GM04504 (cell line): ENCODE data around the gene TLE3.
"Not testable (repeated sequence)": the region's sequence is repeated elsewhere in the genome, so short reads cannot be mapped to it uniquely, and the experiment has no call there.

Source experiments
- DNase-seq: peaks from one replicate; pipeline ENCODE4 v3.0.0-alpha.2; 2012; ENCODE audit warnings: low read depth

The TLE3 gene

DNA sequence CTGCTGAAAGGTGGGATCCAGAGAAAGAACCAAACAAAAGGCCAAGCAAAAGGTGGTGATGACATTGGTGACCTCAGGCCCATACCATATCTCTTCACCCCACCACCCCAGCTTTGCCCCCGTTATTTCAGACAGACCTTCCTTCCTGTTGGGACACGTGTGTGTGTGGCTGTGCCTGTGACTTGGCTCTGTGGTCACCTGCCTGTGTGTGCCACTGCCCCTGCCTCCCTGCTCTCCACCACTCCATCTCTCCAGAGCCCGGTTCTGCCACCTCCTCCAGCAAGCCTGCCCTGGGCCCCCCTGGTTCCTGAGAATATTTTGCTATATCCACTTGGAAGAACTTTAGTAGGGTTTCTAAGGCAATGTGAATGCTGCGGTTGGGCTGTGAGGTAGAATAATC is 28.6 kb upstream of the TLE3 start:
- DNase-seq, result no peak

DNA sequence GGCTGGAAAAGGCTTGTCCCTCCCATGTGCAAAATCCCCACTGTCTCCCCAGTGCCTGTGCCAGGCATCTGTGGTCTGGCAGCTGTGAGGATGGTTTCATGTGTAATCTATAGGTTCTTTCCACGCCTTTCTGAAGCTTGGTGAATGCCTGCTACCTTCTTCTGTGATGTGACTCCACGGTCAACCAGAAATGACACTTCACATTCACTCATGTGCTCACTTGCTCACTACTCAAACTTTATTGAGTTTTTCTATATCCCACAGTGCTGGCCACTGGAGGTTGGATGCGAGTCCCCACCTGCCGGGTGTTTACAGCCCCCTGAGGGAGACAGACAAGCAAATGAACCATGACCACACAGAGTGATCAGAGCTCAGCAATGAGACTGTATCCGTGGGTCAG is 27.9 kb upstream of the TLE3 start:
- DNase-seq, result no peak

DNA sequence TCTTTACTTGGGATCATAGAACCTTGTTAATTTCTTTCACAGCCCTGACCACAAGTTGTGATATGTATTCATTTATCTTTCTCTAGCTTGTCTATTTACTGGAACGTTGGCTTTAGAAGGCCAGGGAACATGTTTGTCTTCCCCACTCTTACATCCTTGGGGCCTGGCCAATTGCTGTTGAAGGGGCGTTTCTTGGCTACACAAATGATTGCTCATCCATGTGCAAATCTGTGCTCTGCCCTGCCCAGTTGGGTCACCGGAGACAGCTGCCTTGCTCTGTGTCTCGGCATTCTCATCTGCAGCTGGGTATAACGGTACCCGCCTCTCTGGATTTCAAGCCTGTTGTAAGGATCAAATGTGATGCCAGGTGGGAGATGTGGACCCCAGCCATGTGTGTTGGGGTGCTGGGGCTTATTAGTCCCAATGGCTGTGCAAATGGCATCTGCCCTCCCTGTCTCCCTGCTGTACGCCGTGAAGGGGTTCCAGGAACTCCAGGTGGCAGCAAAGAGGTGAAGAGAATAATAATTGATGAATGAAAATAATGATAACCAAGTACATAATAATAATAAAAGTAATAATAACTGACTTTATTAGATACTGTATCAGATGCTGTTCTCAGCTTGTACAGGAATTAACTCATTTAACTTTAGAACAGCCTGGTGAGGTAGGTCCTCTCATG is 24.0 kb upstream of the TLE3 start:
- DNase-seq, result peak; percentile 63

DNA sequence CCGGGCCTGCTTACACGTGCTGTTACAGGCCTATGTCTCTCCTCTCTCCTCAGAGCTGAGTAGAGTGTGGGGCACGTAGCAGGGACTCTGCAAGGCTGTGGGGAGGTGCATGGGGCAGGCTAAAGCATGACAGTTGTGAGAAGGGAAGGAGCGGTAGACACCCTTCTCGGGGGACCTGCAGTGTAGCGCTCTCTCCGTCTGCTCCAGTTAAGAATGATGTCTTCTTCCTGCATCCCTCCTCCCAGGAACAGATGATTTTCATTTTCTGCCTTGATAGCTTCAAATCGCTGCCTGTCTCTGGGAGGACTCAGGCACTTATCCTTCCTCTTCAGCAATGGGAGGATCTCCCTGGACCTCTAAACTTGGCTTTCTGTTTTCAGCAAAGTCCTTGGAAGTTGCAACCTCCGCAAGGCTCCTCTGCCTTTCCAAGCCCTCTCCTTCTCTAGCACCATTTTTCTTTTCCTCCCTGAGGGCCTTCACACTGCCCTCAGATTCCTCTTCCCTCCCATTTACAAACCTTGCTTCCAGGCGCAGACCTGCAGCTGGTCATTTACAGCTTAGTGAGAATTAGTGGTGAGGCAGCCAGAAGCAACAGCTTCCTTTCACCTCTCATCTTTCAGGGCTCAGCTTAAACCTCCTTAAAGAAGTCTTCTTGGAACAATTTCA is 23.4 kb upstream of the TLE3 start:
- no peak for DNase-seq

DNA sequence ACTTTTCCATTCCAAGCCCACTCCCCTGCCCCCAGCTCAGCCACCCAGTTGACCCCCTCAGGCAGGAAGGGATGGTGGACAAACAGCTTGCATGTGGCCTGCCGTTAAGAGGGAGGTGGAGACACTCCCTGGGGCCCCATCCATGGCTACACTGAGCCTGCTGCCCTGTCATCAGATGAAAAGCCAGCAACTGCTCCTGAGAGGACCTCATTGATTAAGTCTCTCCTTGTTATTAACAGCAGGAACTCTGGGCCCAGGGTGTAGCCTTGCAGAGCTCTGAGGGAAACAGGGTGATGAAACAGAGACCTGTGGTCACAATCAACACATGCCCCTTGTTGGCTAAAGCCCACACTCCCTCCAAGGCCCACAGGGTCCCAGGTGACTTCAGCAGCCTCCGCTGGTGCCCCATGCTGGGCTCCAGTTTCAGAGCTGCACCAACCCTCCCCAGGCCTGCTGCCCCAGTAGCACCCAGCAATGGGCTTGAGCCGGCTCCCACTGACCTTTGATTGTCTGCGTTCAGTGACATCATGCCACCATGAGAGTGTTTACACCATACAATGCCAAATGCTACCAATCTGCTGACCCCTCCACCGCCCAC is 22.3 kb upstream of the TLE3 start:
- no peak for DNase-seq

- DNase-seq, result no peak
These were observed 20.9 kb upstream of the TLE3 start for GRCh38 chr15:70118599-70118998.

DNA sequence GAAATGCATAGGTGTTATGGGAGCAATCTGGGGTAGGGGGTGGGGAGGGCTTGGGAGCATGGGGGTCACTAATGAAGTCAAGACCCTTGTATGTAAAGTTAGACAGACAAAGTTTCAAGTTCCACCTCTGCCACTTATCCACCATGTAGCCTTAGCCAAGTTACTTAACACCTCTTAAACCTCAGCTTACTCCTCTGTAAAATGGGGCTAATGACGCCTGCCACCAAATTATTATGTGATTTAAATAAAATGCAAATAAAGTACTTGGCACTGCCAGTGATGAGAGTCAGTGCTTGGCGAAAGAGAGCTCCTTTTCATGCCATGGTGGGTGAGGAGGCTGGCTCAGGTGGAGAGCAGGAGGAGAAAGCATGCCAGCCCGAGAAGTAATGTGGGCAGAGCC is 18.6 kb upstream of the TLE3 start:
- DNase-seq, result no peak

DNA sequence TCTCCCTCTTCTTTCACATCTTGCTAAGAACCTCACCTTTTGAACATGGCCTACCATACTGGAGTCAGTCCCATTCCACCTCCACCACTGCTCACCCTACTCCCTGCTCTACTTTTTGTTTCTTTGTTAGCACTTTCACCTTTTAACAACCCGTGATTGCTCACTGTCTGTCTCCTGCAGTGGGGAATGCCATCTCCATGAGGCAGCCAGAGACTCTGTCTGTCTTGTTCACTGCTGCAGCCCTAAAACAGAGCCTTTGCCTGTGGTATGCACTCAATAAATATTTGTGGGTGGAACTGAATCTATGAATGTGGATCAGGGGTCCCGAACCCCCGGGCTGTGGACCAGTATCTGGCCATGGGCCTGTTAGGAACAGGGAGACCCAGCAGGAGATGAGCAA is 16.5 kb upstream of the TLE3 start:
- DNase-seq, result no peak

DNA sequence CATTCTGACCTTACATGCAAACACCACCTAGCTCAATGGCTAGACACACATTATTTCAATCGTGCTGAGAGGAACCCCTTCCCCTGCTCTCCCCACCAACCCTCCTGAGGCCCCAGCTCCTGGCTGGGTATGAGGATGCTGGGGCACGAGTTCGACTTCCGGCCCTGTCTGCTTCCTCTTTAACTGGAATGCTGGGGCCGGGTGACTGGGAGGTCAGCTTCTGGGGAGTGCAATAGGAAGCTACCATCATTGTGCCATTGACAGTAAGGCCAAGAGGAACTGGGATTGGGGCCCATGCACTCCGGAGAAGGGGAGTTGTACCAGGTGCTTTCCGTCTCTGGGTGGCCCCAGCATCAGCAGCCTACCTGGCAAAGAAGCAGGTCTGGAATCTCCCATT is 15.6 kb upstream of the TLE3 start:
- DNase-seq, result no peak

- not testable (repeated sequence) for DNase-seq
These were observed 15.0 kb upstream of the TLE3 start for GRCh38 chr15:70112572-70113303.

DNA sequence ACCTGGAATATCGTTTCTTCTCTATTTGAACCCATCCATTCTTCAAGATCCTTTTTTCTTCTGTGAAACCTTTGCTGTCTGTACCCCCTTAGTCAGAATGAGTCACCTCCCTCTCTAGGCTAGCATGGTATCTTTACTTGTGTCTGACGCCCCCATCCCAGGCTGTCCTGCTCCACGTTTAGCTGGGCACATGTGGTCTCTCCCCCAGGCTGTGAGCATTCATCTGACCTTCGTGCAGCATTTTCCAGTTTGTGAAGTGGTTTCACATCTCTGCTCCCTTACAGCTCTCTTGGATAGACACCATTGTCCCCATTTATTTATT is 14.3 kb upstream of the TLE3 start:
- no peak for DNase-seq

DNA sequence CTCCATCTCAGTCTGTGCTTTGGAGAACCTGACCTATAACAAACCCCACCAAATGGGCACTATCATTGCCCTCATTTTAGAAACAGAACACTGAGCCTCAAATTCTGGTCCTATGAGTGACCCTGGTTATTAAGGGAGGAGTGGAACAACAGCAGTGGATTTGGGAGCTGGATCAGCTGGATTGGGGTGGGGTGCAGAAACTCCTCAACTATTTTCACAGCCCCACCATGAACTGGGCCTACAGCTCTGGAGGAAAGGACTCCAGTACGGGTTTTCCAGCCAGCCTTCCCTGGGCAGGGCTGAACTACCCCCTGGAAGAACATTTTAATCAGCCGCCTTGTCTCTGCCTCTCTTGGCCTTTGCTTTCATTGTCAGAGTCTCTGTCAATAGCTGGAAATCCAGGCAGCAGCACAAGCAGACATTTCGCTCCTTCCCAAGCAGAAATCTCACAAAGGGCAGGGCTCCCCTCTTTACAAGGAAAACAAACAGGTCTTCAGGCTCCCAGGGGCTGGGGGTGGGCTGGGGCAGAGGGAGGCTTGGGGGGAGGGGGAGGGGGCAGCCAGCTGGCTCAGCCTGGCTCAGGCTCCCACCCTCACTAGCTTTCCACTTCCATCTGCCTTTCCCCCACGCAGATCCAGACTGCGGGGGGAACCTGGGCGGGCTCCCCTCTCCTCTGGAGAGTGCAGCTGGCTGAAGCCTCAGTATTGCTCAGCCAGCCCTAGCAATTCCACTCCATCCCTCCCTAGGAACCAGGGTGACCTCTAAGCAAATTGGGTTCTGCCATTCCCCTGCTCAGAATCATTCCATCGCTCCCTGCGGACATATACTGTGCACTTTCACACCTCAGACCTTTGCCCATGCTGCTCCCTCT is 13.7 kb upstream of the TLE3 start:
- DNase-seq, result peak; percentile 41

DNA sequence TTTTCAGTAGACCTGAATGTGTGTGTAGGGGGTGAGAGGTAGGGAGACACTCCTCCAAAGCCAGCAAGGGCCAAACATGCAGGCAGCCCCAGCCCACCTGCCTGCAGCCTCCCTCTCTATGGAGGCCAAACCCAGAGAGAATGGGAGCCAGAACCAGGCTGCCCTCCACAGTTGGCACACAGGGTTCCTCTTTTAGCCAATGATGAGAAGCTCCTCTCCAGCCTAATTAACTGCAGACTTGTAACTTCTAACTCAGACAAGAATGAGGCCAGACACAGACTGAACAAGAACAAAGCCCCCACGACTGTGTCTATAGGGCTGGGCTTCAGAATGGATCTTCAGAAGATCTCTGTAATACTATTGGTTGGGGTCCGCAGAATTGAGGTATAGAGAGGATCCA is 12.3 kb upstream of the TLE3 start:
- DNase-seq, result no peak

- no peak for DNase-seq
These were observed 11.8 kb upstream of the TLE3 start for GRCh38 chr15:70109531-70109930.

DNA sequence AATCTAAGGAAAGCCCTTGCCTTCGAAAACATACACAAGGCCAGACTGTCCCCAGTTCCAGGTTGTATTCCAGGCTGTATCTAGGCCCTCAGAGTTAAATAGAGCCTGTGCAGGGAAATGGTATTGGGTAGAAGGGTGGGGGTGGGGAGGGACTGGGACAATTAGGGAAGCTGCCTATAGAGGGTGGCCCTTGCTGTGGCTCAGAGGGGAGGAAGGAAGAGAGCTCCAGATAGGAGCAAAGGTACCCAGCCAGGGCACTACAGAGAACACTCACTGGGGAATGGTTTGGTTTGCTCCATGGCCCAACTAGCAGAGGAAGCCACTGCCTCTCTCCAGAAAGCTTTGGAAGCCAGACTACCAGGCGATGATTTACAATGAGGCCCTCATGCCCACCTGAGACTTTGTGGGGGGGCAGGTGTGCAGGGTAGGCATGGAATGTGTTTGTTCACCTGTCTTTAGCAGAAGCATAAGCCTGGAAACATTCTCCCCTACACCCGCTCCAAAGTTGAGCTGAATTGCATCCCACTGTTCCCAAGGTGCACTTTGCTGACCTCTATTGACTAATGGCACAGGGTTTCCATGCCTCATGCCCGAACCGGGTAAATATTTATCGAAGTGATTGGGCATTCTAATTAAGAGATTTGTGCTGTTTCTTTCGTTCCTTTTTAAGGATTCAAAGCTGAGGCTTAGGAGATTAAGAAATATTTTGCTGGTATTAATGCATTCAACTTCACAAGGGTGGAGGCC is 6.3 kb upstream of the TLE3 start:
- DNase-seq, result no peak

GRCh38 chr15:70102827-70103226 is 5.1 kb upstream of the TLE3 start:
- no peak for DNase-seq

DNA sequence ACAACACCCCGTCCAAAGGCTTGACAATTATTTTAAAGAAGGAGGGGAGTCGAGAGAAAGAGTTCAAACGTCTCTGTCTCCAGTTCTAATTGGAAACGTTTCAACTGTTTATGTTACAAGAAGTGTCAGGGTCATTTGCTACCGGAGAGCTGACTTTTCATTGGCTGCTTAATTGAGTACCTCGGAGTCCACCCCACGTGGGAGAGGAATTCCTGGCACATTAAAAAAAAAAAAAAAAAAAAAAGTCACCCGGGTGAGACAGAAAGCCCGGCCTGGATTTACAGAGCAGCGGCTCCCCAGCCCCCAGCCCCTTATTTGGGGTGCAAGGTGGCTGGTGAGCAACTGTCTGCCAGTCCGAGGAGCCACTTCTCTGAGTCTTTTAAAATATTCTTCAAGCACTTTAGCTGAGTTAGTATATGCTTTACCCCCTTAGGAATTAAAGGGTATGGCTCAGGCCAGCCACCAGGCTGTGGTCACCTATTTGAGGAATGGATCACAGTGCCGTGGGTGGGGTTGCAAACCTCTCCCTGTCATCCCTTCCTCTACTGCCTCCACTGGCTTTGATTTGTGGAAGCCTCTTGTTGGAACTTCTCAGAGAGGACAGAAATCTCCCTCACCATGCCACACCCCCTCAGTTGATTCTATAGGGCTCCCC is 3.9 kb upstream of the TLE3 start:
- DNase-seq, result peak; percentile 42

GRCh38 chr15:70100474-70101341 is 3.0 kb upstream of the TLE3 start:
- no peak for DNase-seq

DNA sequence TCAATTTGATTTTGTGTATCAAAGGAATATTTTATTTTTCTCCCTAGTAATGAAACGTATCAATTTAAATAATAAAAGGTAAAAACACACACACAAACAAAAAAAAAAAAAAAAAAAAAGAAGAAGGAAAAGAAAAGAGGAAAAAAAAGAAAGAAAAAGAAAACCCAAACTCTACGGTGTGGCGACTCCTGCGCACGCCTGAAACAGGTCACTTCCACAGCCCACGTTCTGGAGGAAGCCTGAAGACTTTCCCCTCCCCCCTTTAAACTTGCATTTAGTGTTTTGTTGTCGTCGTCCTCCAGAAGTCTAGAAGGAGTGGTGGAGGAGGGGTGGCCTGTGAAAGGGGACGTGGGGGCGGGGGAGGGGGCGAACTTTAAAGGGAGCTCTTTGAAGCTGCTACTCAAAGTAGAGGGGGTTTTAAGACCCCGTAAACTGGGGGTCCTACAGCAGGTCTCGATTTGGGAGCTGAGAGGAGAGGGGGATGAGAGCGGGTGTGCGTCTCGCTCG is 2.3 kb upstream of the TLE3 start:
- no peak for DNase-seq
